Stimulated activated CD4-positive, alpha-beta T cell treated with anti-CD3 and anti-CD28 coated beads, Interleukin-2, amount 100 ng/mL, for 48 hours (primary cell): ENCODE measurements around the gene STRADB.
"Not testable (repeated sequence)": the region's sequence is repeated elsewhere in the genome, so short reads cannot be mapped to it uniquely, and the experiment has no call there.

Experiments
- DNase-seq, 2 donors: peaks; one replicate each; pipeline ENCODE4 v3.0.0-alpha.2; 2020

STRADB gene

GRCh38 chr2:201470821-201471731, 19.5 kb downstream of the STRADB start:
- no peak for DNase-seq

GRCh38 chr2:201471732-201472393, 20.3 kb downstream of the STRADB start:
- no peak for DNase-seq

- no peak for DNase-seq
Measured at GRCh38 chr2:201472411-201472810, 20.9 kb downstream of the STRADB start.

GRCh38 chr2:201482543-201482942, 31.0 kb downstream of the STRADB start:
- no peak for DNase-seq

- no peak for DNase-seq
Measured at GRCh38 chr2:201483342-201483741, 31.8 kb downstream of the STRADB start.

GRCh38 chr2:201483758-201484157, 32.2 kb downstream of the STRADB start:
- not testable (repeated sequence) for DNase-seq

- DNase-seq: no peak
Measured at GRCh38 chr2:201484805-201485204, 33.3 kb downstream of the STRADB start.

- DNase-seq: no peak
Measured at GRCh38 chr2:201490291-201490690, 38.8 kb downstream of the STRADB start.

- no peak for DNase-seq
Measured at GRCh38 chr2:201496785-201497184, 45.2 kb downstream of the STRADB start.

GRCh38 chr2:201500534-201500933, 49.0 kb downstream of the STRADB start:
- DNase-seq: no peak

- no peak for DNase-seq
Measured at GRCh38 chr2:201502713-201503112, 51.2 kb downstream of the STRADB start.

- DNase-seq: no peak
Measured at GRCh38 chr2:201507725-201508124, 56.2 kb downstream of the STRADB start.

- DNase-seq: no peak
Measured at GRCh38 chr2:201513271-201513670, 61.7 kb downstream of the STRADB start.

GRCh38 chr2:201515573-201516246, 64.2 kb downstream of the STRADB start:
- DNase-seq: no peak

- DNase-seq: no peak
Measured at GRCh38 chr2:201517094-201517493, 65.6 kb downstream of the STRADB start.

- DNase-seq: no peak
Measured at GRCh38 chr2:201520201-201520600, 68.7 kb downstream of the STRADB start.

- no peak for DNase-seq
Measured at GRCh38 chr2:201522965-201523364, 71.4 kb downstream of the STRADB start.

GRCh38 chr2:201523506-201523905, 72.0 kb downstream of the STRADB start:
- DNase-seq: no peak
